Activated CD4-positive, alpha-beta T cell treated with anti-CD3 and anti-CD28 coated beads for 4 hours (primary cell): Measurements from ENCODE around the gene ADK.
"Not testable (repeated sequence)": the region's sequence is repeated elsewhere in the genome, so short reads cannot be mapped to it uniquely, and the experiment has no call there.

Experiments used
- DNase-seq, 2 donors: peaks; one replicate each; pipeline ENCODE4 v3.0.0-alpha.2; 2020

Gene ADK

DNA sequence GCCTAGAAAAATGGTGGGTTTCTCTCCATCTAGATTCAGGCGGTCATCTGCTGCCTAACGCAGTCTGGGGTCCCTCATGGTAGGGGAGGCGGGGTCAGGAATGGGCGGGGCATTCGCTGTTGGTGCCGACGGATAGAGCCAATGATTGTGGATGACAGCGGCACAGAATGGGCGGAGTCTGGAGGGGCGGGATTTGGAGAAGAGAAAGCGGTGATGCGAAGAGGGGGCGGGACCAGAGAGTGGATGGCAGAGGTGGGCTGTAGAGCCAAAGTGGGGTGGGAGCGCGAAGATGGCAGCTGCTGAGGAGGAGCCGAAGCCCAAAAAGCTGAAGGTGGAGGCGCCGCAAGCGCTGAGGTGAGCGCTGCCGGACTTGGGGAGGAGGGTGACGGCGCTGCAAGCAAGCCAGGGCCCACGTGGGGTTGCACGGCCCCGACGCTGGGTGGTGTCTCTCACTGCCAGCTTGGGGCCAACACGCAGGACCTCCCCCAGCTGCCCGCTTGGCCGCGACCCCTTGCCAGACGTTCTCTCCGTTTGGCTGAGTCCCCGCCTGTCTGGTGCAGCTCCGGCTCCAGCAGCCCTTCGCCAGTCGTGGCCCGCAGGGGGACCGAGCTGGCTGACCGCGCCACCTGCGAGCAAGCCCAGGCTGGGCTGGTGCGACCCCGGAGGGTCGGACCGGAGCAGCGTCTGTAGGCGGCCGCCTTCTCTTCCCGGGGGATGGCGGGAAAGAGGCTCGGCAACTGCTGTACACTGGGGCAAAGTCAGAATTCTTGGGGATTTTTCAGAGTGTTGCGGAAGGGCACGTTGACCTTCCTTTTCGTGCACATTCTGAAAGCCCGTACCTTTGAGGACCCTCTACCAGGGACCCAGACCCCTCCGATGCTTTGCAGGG, at the start of gene ADK:
Gene ADK, plus strand, starts transcription at position 232 of the 889 bp plus-strand sequence. Its CDS starts 58 bp downstream, at position 290.
- peak; percentile 100 for DNase-seq

GRCh38 chr10:74103560-74104258, 47.3 kb upstream of the ADK start:
- DNase-seq: no peak

GRCh38 chr10:74104480-74104879, 46.5 kb upstream of the ADK start:
- no peak for DNase-seq

DNA sequence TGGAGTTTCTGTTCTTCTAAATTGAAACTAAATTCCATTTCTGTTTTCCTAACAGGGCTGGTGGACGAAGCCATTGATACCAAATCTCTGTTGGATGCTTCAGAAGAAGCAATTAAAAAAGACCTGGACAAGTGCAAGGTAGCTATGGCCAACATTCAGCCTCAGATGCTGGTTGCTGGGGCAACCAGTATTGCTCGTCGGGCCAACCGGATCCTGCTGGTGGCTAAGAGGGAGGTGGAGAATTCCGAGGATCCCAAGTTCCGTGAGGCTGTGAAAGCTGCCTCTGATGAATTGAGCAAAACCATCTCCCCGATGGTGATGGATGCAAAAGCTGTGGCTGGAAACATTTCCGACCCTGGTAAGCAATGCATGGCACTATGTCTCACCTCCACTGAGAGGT, 46.0 kb upstream of the ADK start:
- DNase-seq: no peak

DNA sequence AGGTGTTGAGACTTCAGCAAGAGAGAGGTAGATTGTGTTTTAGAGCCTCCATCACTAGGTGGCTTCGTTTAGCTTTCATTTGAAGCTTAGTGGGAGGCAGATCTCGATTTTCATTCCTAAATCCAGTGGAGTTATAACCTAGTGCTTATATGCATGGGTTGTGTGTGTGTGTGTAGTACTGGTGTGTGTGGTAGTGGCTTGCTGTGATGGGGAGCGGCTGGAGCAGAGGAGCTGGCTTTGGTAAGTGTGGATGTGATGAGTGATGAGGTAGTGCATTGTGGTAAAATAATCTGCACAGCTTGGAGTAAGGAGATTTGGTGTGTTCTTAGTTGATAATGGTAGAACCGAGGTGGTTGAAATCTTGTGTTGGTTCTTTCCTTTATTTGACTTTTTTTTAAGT, 43.6 kb upstream of the ADK start:
- DNase-seq: no peak

DNA sequence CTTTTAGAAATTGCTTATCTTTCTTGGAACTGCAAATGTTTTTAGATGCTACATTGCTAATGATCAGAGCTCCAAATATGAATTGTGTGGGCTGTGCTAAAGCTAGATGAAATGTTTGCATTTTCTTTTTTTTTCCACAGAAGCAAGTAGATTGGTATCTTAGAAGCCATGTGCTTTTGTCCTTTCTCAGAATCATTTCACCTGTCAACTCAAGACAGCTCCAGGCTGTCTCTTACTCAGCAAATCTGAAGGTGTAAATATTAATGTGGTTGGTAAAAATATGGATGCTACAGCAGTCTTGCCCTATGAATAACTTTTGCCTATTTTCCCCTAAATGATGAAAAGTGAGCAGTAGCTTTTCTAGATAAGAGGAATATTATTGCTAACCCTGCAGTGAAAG, 41.6 kb upstream of the ADK start:
- no peak for DNase-seq

GRCh38 chr10:74110120-74110519, 40.9 kb upstream of the ADK start:
- no peak for DNase-seq

DNA sequence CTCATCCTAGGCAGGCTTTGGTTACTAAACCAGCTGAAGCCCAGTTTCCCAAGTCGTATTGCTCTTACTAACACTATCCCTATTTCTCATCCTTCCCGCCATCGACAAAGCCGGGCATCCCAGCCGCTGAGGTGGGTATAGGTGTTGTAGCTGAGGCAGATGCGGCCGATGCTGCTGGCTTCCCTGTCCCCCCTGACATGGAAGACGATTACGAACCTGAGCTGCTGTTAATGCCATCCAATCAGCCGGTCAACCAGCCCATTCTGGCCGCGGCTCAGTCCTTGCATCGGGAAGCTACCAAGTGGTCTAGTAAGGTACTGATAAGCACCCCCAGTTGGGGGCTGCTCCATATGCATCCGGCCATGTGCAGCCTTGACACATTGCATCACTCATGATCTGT, 39.2 kb upstream of the ADK start:
- DNase-seq: no peak

- DNase-seq: no peak
Measured at GRCh38 chr10:74113546-74113945, 37.5 kb upstream of the ADK start.

- no peak for DNase-seq
Measured at GRCh38 chr10:74114041-74114448, 37.0 kb upstream of the ADK start.

DNA sequence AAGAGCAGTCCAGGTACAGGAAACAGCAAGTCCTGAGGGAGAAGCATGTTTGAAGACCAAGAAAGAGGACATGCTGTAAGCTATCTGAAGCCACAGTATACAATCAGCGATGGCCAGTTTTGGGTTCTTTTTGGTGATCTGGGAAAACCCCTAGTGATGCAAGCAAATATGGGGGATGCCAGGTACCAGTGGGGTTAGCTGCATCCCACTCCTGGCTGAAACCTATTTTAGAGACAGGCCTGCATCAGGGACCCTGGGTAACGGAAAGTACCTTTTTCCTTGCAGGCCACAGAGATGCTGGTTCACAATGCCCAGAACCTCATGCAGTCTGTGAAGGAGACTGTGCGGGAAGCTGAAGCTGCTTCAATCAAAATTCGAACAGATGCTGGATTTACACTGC, 33.3 kb upstream of the ADK start:
- DNase-seq: no peak

GRCh38 chr10:74118804-74119203, 32.2 kb upstream of the ADK start:
- DNase-seq: no peak

- no peak for DNase-seq
Measured at GRCh38 chr10:74120911-74121310, 30.1 kb upstream of the ADK start.

GRCh38 chr10:74121368-74121767, 29.7 kb upstream of the ADK start:
- DNase-seq: no peak

- no peak for DNase-seq
Measured at GRCh38 chr10:74122060-74122459, 29.0 kb upstream of the ADK start.

GRCh38 chr10:74123081-74123480, 27.9 kb upstream of the ADK start:
- no peak for DNase-seq

- DNase-seq: no peak
Measured at GRCh38 chr10:74133923-74134820, 16.8 kb upstream of the ADK start.

DNA sequence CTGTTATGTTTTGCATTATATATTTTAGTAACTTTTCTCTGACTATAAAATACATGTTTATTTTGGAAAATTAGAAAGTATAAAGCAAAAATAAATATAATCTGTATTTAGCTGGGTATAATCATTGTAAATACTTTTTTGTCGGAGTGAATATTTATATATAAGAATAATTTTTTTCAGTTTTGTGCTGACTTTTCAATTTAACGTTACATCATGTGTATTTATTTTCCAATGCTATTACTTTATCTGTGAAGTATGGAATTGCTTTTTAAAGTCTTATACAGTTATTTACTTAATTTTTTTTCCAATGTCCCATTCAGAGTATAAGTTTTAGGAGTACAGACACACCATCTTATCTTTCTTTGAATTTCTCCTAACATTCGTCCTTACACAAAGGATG, 15.6 kb upstream of the ADK start:
- no peak for DNase-seq

DNA sequence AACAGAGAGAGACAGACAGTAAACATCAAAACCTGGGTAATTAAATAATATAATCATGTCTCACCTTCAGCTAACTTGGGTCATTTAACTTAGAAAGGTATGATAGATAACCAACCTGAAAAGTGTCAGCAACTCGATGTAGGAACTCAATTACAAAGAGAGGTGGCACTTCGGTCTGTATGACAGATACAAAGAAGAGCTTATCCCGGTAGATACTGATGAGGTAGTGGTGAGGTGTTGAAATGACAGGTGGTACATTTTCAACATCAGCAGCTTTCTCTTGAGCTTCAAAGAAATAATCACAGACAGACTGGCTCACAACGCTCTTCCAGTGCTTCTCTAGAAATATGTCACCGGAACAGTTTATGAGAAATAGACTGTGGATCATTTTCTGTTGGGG, 13.0 kb upstream of the ADK start:
- DNase-seq: no peak

- DNase-seq: not testable (repeated sequence)
Measured at GRCh38 chr10:74138596-74138995, 12.4 kb upstream of the ADK start.

- no peak for DNase-seq
Measured at GRCh38 chr10:74139981-74140380, 11.0 kb upstream of the ADK start.

DNA sequence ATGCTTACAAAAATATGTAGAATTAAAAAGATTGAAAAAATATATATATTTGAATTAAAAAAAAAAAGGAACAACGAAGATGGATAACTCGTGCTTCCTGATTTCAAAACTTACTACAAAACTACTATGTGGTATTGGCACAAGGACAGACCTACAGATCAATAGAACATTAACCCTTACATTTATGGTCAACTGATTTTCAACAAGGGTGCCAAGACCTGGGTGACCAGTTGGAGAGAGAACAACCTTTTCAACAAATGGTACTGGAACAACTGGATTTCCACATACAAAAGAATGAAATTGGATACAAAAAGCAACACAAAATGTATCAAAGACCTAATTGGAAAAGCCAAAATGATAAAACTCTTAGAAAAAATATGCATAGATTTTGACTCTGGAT, 10.5 kb upstream of the ADK start:
- DNase-seq: no peak

DNA sequence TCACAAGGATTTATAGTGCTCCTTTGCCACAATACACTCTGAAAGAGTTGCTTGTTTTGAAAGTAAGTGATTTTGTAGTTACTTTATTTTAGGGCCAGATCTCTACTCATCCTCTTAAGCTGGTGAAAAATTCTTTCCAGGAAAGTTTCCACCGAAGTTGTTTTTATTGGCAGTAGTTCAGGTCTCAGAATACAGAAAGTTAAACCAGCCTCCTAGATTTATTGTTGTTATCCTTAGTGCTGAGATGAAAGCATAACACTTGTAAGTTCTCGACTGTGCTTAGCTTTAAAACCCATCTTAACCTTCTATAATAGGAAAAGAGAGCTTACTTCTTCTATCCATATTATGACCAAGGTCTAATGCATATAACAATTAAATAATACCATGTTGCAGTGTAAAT, 5.9 kb upstream of the ADK start:
- no peak for DNase-seq
